ENCODE measurements around the gene HEATR9.

The HEATR9 gene

GRCh38 chr17:35868737-35869136 lies at the start of gene HEATR9:
Gene HEATR9 (minus strand): TSS chr17:35868891. CDS start chr17:35868742, 149 bp downstream.
- in situ Hi-C loops (cut with HindIII; ENCODE audit: low sequenced_read_pairs): no loop called here
- no peak within 1 kb of the TSS for H3K4me3 ChIP-seq (ENCODE audit: low read depth, low read length)
- no peak for DNase-seq (ENCODE audit: low read depth, low spot score)
- TF ChIP-seq CTCF (IDR thresholded peaks at IDR 0.05; ENCODE audit: low read depth, low read length): no peak

GRCh38 chr17:35917519-35918213 lies 49.0 kb upstream of the HEATR9 start:
- DNase-seq (ENCODE audit: low read depth, low spot score): no peak
- no peak overlapping the region for H3K4me3 ChIP-seq (ENCODE audit: low read depth, low read length)
- TF ChIP-seq CTCF (IDR thresholded peaks at IDR 0.05; ENCODE audit: low read depth, low read length): no peak
- in situ Hi-C loops (cut with HindIII; ENCODE audit: low sequenced_read_pairs): no loop called here

GRCh38 chr17:35915153-35915964 lies 46.7 kb upstream of the HEATR9 start:
- TF ChIP-seq CTCF (IDR thresholded peaks at IDR 0.05; ENCODE audit: low read depth, low read length): no peak
- in situ Hi-C loops (cut with HindIII; ENCODE audit: low sequenced_read_pairs): no loop called here
- no peak for DNase-seq (ENCODE audit: low read depth, low spot score)
- H3K4me3 ChIP-seq (ENCODE audit: low read depth, low read length): no peak overlapping the region

- in situ Hi-C loops (cut with HindIII; ENCODE audit: low sequenced_read_pairs): no loop called here
- no peak for DNase-seq (ENCODE audit: low read depth, low spot score)
Measured at GRCh38 chr17:35914354-35914753, 45.7 kb upstream of the HEATR9 start.

GRCh38 chr17:35913609-35914008 lies 44.9 kb upstream of the HEATR9 start:
- H3K4me3 ChIP-seq (ENCODE audit: low read depth, low read length): no peak overlapping the region
- no peak for TF ChIP-seq CTCF (IDR thresholded peaks at IDR 0.05; ENCODE audit: low read depth, low read length)
- no peak for DNase-seq (ENCODE audit: low read depth, low spot score)
- in situ Hi-C loops (cut with HindIII; ENCODE audit: low sequenced_read_pairs): no loop called here

More at GRCh38 chr17:35914354-35914753, 45.7 kb upstream of the HEATR9 start:
- no peak overlapping the region for H3K4me3 ChIP-seq (ENCODE audit: low read depth, low read length)
- no peak for TF ChIP-seq CTCF (IDR thresholded peaks at IDR 0.05; ENCODE audit: low read depth, low read length)

- TF ChIP-seq CTCF (IDR thresholded peaks at IDR 0.05; ENCODE audit: low read depth, low read length): no peak
- no peak overlapping the region for H3K4me3 ChIP-seq (ENCODE audit: low read depth, low read length)
- in situ Hi-C loops (cut with HindIII; ENCODE audit: low sequenced_read_pairs): no loop called here
- no peak for DNase-seq (ENCODE audit: low read depth, low spot score)
Measured at GRCh38 chr17:35912942-35913341, 44.3 kb upstream of the HEATR9 start.

All from astrocyte of the spinal cord (primary cell).